Measurements from ENCODE around the gene GP1BA.

DNA sequence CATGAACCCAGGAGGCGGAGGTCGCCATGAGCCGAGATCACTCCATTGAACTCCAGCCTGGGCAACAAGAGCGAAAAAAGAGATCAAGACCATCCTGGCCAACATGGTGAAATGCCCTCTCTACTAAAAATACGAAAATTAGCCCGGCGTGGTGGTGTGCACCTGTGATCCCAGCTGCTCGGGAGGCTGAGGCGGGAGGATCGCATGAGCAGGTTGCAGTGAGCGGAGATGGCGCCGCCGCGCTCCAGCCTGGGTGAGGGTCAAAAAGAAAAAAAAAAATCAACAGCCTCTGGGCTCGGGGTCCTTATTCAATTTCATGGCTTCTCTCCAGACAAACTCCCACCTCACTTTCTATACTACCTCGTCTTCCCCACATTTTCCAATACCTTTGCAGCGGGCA lies 3.2 kb upstream of the GP1BA start:
- TF ChIP-seq, protein P1, sequence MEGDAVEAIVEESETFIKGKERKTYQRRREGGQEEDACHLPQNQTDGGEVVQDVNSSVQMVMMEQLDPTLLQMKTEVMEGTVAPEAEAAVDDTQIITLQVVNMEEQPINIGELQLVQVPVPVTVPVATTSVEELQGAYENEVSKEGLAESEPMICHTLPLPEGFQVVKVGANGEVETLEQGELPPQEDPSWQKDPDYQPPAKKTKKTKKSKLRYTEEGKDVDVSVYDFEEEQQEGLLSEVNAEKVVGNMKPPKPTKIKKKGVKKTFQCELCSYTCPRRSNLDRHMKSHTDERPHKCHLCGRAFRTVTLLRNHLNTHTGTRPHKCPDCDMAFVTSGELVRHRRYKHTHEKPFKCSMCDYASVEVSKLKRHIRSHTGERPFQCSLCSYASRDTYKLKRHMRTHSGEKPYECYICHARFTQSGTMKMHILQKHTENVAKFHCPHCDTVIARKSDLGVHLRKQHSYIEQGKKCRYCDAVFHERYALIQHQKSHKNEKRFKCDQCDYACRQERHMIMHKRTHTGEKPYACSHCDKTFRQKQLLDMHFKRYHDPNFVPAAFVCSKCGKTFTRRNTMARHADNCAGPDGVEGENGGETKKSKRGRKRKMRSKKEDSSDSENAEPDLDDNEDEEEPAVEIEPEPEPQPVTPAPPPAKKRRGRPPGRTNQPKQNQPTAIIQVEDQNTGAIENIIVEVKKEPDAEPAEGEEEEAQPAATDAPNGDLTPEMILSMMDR (IDR thresholded peaks at IDR 0.05 in 2 of 3, conservative IDR thresholded peaks at IDR 0.05 in 1 of 3; ENCODE audit: control insufficient read depth in 2 of 3, extremely low read depth in 1 of 3, insufficient read depth in 1 of 3, low read depth in 3 of 3, low read length in 3 of 3) = no peak
- TF ChIP-seq, protein P2, sequence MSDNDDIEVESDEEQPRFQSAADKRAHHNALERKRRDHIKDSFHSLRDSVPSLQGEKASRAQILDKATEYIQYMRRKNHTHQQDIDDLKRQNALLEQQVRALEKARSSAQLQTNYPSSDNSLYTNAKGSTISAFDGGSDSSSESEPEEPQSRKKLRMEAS (IDR thresholded peaks at IDR 0.05; ENCODE audit: low read depth, low read length) = no peak
- no peak for TF ChIP-seq EZH2 (IDR thresholded peaks at IDR 0.05; ENCODE audit: borderline replicate concordance, control insufficient read depth, low read depth, low read length)
- TF ChIP-seq POLR2A (IDR thresholded peaks at IDR 0.05; ENCODE audit: low read depth, low read length) = no peak
- no peak for TF ChIP-seq KAT2A (conservative IDR thresholded peaks at IDR 0.05; ENCODE audit: control insufficient read depth, low read depth, low read length)
- TF ChIP-seq RELA (IDR thresholded peaks at IDR 0.05; ENCODE audit: borderline replicate concordance, partially characterized antibody) = no peak
- TF ChIP-seq, protein P3, sequence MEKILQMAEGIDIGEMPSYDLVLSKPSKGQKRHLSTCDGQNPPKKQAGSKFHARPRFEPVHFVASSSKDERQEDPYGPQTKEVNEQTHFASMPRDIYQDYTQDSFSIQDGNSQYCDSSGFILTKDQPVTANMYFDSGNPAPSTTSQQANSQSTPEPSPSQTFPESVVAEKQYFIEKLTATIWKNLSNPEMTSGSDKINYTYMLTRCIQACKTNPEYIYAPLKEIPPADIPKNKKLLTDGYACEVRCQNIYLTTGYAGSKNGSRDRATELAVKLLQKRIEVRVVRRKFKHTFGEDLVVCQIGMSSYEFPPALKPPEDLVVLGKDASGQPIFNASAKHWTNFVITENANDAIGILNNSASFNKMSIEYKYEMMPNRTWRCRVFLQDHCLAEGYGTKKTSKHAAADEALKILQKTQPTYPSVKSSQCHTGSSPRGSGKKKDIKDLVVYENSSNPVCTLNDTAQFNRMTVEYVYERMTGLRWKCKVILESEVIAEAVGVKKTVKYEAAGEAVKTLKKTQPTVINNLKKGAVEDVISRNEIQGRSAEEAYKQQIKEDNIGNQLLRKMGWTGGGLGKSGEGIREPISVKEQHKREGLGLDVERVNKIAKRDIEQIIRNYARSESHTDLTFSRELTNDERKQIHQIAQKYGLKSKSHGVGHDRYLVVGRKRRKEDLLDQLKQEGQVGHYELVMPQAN (conservative IDR thresholded peaks at IDR 0.05) = no peak
- no peak for TF ChIP-seq POLR2AphosphoS5 (IDR thresholded peaks at IDR 0.05; ENCODE audit: low read length)
- TF ChIP-seq ZNF24 (IDR thresholded peaks at IDR 0.05) = no peak
- no peak for TF ChIP-seq JUNB (IDR thresholded peaks at IDR 0.05)
